Stimulated activated CD8-positive, alpha-beta memory T cell treated with anti-CD3 and anti-CD28 coated beads, Interleukin-4, amount 100 ng/mL, for 1 hour (primary cell): ENCODE results near the gene CBLN3.
A peak's percentile ranks its signal among the peaks of the same experiment; 100 is the strongest.

ENCODE experiments used
- DNase-seq, 2 donors: peaks; one replicate each; pipeline ENCODE4 v3.0.0-alpha.2; 2020; ENCODE audit warnings: low read depth in 2 of 2, low spot score in 1 of 2

Gene CBLN3

DNA sequence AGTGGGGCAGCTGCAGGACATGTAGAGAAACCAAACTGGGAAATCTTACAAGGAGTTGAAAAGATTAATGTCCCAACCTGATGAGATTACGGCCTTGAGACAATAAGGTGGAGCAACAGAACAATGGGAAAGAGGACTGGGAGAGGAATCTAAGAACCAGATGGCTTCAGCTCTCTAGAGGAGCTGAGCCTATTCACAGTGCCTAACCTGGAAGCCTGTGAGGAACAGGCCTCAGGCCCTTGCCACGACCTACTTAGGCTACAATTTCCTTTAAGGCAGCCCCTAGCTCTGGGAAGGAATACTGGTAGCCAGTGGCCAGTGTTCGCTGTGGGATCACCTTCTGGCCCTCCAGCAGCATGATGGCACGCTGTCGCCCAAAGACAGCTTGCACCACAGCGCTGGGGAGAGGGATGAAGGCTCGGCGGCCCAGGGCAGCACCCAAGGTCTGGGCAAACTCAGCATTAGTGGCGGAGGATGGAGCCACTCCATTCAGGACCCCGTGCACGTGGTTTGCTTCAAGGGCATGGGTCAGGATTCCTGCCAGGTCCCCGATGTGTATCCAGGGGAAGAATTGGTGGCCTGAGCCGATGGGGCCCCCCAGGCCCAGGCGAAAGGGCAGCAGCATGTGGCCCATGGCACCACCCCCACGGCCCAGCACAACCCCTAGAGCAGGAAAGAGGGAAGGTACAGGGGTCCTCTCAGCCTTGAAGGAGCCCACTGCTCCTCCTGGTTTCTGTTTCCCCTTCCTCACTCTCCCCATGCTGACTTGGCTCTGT lies 10.6 kb upstream of the CBLN3 start:
- no peak for DNase-seq

DNA sequence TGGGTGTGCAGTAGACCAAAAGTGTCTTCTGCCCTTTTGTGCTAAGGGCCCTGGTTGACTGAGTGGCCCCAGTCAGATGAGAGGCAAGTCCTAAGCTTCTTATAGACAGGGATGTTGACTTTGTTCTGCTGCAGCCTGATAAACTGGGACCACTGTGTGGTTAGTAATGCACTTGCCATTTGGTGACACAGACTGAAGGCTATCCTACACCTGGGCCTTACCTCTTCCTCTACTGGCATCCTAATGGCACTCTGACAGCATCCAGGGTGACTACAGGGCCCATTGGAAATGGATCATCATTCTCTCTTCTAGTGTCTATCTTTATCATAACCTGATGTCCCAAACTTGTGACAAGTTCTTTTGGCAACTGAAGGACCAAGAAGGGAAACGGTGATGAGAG lies 9.8 kb upstream of the CBLN3 start:
- DNase-seq: no peak

DNA sequence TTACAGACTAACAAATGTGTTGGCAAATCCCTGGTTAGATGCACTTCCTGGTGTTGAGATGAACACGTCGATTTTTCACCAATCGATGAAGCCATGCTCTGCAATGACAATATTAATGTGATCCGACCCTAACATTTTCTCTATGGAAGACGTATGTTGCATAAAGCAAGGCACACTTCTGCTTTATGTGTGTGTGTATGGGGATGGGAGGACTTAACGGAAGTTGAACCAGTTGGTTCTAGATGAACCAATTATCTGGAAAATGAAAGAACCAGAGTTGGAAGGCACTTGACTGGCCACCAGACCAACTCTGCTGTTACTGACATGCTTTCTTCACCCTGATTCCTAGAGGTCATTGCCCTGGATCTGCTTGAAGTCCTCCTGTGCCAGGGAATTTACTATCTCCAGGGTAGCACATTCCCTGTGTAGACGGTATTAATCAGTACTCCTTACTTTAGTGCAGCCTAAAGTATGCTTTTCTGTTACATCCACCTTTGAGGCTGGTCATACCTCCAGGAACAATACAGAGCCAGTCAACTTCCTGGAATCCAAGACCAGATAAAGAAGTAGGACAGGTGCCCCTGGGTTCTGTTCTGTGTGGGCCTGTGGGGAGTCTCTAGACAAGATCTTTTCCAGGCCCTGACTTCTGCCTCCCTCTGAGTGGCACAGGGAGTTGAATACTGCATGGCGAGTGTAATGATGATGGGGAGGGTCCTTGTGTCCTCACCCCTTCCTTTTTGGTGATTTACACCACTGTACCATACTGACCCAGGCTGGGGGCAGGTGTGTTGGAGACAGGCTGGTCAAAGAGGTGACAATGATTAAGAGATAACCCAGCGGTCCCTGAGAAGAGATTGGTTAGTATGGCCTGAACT lies 9.0 kb upstream of the CBLN3 start:
- DNase-seq: no peak

DNA sequence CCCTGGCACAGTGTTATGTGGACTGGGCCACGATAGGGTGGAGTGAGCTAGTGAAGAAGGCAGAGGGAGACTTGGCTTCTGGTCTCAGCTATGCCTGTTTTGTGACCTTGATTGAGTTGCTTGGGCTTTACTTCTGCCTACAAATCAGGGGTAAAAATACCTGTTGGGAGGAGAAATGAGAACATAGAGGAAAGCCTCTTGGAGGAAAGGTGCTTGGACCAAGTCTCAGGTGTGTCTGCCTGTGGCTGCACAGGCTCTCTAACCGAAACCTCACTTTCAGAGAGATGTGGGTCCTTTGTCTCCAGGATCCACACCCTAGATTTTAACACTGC lies 8.2 kb upstream of the CBLN3 start:
- no peak for DNase-seq

DNA sequence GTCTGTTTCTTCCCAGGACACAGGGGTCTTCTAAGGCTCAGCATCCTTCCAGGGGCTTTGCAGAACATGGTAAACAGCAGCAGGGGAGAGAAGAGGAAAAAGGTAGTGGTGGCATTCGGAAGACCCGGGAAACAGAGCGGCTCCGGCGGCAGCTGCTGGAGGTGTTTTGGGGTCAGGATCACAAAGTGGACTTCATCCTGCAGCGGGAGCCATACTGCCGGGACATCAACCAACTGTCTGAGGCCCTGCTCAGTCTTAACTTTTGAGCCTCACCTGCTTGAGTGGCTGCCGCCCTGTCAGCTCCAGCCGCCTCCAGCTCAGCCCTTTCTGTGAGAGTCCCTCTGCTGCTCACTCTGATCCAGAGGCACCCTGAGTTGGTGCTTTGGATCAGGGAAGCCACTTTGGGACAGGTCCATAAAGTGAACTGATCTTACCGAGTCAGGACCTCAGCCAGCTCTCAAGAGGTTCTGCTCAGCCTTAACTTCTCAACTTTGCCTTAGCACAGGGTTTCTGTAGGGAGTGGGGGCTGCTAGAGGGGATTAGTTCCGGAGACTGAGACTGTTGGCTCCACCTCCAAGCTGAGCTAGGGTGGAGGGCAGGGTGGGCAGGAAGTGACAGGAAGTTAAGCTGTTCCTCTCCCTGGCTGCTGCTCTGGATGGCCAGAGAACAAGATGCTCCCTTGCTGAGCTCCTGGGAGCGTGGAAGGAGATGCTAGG lies 7.7 kb upstream of the CBLN3 start:
- no peak for DNase-seq

DNA sequence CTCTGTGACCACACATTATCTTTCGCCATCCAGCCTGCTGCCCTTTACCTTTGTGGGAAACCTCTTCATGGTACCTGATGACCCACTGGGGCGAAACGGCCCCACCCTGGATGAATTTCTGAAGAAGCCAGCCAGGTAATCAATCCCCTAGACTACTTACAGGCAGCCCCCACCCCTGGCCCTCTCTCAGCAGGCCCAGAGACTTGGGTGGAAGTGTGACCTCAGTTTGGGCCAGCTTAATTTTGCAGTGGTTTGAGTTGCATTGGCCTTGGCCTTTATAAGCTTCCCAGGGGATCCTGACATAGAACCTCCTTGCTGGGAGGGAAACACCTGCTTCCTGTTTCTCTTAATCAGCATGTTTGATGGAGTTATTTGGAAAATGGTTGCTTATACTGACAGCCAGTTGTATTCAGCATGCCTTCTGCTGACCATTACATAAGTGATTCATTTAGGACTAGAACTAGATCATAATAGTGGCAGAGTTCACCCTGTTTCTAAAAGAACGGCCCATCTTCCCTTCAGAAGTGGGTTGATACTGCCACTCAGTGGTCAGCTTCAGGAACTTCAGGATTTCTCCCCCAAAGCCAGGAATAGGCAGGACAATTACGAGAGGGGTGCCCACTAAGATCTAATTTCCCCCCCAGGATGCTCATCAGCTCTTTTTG lies 7.0 kb upstream of the CBLN3 start:
- DNase-seq: no peak

DNA sequence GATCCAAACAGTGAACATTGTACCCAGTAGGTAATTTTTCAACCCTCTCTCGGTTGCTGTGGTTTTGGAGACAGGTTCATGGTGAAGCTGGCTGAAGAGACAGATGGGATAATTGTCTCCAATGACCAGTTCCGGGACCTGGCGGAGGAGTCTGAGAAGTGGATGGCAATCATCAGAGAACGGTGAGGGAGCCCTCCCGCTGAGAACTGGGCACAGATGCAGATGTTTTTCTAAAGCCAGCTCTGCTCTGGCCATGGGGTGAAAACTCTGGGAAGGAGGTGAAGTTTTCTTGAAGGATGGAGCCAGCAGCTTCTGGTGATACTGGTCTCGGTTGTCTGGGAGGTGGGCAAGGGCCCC lies 6.5 kb upstream of the CBLN3 start:
- DNase-seq: no peak

DNA sequence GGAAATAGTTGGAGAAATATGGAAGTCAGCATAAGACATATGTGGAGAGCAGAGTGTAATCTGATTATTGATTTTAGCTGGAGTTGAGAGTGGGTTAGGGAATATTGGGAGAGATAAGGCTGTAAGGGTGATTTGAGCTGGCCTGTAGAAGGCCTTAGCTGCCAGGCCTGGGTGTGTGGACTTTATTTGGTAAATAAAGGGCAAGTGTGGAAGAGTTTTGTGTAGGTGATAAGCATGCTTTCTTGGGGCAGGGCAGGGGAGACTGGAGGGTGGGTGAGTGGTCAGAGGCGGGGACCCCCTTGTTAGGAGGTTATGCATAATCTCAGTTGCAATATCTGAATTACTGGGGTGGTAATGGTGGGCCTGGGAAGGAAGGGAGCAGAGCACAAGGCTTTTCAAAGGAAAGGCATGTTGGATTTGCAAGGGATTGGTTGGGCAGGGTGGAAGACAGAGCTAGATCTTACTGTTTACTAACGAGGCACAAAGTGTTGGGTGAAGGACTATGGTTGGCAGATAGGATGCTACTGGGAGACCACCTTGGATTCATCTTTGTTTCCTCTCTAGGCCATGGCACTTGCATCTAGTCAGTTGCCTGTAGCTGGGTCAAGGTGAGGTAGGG lies 5.8 kb upstream of the CBLN3 start:
- no peak for DNase-seq

DNA sequence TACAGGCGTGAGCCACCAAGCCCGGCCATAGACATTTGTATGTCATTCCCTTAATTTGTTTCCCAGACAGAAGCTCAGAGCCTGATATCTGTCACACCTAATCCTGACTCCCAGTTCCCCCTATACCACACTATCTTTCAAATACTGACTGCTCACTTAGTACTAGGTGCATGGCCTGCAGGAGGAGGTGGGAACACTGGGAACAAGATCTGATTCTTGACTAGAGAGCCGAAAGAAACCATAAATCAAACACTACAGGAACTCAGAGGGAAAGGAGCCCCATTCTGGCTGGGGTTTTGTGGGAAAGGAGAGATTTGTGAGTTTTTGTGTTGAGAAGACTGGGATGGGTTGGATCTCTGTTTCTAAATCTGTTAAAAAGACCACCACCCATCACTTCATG lies 5.2 kb upstream of the CBLN3 start:
- DNase-seq: no peak

DNA sequence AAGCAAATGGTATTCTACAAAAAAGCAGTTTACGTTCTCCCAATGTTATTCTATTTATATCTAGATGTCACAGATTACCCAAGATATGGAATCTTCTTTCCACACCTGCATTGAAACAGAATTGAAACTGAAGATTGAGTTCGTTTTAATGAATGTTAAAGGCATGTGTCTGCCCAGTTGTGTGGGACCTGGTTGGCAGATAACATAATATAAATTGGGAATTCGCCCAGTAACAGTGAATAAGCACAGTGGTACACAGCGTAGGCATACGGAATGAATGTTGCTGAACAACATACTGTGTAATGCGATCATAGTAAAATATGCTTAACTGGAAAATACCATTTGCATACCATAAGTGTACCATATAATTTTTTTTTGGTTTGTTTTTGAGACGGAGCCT lies 4.6 kb upstream of the CBLN3 start:
- DNase-seq: no peak

DNA sequence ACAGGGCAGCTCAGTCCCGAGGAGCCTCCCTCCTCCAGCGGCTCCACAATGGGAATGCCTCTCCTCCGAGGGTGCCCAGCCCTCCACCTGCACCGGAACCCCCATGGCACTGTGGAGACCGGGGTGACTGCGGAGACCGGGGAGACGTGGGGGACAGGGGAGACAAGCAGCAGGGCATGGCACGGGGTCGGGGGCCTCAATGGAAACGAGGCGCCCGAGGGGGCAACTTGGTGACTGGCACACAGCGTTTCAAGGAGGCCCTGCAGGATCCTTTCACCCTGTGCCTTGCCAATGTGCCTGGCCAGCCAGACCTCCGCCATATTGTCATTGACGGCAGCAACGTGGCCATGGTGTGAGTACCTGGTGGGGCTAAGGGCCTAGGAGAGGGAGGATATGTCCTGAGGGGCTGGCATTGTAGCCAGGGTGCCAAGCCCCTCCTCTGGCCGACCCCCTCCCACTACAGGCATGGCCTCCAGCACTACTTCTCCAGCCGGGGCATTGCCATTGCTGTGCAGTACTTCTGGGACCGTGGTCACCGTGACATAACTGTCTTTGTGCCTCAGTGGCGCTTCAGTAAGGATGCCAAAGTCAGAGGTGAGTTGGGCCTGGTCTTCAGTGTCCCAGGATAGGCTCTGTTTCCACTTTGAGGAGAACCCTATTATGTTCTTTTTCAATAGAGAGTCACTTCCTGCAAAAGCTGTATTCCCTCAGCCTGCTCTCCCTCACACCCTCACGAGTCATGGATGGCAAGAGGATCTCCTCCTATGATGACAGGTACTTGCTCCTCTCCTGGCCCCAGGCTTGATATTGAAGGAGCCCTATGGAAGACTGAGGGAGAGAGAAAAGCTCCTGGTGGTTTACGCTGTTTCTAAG lies 3.0 kb upstream of the CBLN3 start:
- DNase-seq: no peak

DNA sequence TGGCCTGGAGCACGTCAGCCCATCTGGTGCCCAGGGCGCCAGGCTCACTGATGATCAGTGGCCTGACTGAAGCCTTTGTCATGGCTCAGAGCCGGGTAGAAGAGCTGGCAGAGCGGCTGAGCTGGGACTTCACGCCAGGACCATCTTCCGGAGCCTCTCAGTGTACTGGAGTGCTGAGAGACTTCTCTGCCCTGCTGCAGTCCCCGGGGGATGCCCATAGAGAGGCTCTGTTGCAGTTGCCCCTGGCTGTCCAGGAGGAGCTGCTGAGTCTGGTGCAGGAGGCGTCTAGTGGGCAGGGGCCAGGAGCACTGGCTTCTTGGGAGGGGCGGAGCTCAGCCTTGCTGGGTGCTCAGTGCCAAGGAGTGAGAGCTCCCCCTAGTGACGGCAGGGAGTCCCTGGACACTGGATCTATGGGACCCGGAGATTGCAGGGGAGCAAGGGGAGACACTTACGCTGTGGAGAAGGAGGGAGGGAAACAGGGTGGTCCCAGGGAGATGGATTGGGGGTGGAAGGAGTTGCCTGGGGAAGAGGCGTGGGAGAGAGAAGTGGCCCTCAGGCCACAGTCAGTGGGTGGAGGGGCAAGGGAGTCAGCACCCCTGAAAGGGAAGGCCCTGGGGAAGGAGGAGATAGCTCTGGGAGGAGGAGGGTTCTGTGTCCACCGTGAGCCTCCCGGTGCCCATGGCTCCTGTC lies 2.2 kb upstream of the CBLN3 start:
- DNase-seq: peak; percentile 73 to 81

DNA sequence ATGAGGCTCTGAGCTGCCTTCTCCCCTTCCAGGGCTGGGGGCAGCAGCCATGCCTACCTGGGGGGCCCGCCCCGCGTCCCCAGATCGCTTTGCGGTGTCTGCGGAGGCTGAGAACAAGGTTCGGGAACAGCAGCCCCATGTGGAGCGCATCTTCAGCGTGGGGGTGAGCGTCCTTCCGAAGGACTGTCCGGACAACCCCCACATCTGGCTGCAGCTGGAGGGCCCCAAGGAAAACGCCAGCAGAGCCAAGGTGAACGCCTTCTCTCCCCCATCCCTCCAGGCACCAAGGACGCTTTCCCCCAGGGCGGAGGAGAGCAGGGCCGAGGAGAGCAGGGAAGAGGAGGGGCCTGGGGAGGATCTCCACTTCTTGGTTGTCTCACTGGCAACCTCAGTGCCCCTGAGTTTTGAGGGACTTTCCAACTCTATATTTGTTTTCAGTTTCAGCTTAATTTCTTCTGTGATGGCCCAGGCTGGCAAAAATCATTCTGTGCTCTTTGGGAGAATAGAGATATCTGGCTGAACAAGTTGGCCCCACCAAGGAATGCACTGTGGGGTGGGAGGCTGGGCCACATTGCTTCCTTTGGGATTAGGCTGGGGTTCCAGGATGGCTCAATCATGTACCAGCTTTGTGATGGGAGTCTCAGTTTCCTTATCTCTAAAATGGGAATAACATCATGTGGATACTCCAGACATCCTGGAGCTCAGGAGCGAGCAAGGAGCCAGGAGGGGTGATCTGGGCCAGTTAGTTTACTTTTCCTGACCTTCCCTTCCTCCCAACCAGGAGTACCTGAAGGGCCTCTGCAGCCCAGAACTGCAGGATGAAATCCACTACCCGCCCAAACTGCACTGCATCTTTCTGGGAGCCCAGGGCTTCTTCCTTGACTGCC lies 1.5 kb upstream of the CBLN3 start:
- DNase-seq: no peak

DNA sequence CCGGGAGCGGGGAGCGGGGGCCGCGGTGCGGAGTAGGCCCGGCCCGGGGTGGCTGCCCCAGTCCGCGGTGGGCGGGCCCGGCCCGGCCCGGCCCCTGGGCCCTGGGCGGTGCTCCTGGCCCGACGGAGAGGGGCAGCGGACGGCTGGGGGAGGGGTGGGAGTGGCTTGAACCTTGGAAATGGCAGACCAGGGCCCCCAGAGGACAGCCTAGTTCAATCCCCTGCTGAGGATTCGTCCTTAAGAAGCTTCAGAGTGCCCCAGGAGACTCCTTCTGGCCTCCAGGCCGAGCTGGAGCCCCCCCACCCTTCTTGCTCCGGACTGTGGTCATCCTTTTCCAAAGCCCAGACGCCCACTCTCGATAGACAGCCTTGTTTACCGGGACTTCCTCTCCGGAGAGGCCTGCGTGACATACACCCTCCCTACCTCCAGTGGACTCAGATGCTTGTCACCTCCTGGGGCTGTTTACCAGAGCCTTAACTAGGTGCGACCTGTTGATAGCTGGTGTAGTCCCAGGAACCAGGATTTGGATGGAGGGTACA lies 744 bp upstream of the CBLN3 start:
- peak in 1 of 2 donors; percentile 27 for DNase-seq

DNA sequence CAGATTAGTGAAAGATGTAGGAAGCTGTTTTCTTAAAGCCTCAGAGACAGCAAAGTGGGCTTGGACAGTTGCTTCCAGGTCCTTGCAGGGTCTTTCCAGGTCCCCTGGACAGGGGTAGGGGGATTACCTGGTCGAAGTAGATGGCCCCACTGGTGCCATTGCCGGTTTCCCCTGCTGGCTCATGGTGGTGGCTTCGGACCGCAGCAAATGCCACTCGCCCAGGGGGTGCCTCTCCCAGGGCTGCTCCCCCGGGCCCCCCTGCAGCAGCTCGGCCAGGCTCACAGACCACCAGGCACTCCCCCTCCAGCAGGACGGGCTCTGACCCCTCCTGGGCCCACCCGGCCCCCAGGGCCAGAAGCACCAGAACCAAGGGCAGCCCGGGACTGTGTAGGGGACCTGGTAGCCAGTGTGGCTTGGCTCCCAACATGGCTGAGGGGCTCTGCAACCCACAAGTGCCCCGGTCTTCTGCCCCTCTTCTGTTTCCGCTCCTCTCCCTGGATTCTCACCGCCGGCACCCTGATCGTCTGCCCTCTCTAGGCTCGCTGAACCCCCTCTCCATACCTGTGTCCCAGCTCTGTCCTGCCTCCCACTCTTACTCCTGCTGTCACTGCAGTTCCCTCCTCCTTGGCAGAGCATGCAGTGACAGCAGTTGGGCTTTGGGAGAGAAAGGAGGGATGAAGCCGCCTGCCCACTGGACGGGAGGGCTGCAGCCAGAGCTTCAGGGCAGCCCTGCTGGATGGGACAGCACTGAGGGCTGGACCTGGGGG lies 657 bp downstream of the CBLN3 start:
- DNase-seq: no peak

DNA sequence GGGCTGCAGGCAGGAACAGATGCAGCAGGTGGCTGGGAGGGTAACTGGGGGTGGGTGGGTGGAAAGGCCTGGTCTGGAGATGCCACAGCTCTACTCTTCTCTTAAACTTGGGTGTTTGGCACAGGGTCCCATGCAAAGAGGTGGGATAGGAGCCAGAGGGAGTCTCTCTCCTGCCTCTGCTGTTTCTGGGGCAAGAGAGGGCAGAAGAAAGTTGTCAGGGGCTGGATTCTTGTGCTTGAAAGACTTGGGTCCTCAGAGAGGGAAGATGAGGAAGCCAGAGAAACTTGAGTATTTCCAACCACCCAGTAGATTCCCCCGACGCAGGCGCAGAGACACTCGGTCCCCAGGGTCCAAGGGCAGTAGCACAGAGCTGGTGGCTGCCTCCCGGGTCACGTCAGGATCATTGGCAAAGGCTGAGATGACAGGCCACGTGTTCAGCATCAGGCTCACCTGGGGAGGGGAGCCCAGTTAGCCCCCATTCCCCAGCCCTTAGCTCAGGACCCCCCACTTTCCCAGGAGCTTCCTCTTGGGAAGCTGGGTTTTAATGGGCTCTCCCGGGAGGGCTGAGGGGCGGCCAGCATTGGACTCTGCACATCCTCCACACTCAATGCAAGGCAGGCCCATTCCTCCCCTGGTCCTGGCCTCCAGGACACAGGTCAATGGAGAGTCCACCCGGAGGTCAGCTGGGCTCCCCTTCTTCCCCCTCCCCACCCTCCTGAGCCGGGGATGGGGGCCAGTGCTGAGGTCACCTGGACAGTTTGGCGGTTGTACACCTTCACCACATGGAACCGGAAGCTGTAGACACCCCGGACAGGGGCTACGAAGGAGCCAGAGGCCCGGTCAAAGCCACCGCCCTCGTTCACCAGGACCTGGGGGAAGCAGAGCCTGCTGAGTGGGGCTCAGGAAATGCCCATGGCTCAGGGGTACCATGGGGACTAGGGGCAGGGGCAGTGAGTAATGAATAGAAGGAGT lies 1.6 kb downstream of the CBLN3 start:
- DNase-seq: no peak
